Measurements from ENCODE around the gene ID3.

The ID3 gene

DNA sequence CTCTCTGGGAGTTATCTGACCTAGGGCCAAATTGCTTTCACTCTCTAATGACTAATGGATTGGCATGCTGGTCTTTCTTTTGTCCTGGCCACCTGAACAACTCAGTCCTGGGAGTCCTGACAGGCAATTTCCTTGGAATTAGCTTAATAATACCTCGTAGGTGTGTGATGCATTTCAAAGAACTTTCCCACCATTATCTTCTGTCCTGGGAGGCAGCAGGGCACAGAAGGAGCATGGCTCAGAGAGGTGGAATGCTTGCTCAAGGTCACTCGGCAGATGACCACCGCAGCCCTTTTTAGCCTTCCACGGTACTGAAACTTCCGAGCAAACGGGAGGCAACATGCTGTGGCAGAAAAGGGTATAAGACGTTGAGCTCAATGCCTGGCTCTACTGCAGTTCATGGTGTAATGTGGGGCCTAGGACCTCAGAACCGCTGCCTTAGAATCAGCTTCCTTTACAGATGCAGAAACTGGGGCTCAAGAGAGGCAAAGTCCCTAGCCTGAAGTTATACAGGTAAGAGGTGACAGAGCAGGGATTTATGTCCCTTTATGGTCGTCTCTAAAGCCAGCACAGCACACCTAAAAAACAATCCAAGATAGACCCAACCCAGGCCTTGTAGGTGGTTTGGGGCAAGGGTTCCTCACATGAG, 3.2 kb downstream of the ID3 start:
- TF ChIP-seq, protein P1, sequence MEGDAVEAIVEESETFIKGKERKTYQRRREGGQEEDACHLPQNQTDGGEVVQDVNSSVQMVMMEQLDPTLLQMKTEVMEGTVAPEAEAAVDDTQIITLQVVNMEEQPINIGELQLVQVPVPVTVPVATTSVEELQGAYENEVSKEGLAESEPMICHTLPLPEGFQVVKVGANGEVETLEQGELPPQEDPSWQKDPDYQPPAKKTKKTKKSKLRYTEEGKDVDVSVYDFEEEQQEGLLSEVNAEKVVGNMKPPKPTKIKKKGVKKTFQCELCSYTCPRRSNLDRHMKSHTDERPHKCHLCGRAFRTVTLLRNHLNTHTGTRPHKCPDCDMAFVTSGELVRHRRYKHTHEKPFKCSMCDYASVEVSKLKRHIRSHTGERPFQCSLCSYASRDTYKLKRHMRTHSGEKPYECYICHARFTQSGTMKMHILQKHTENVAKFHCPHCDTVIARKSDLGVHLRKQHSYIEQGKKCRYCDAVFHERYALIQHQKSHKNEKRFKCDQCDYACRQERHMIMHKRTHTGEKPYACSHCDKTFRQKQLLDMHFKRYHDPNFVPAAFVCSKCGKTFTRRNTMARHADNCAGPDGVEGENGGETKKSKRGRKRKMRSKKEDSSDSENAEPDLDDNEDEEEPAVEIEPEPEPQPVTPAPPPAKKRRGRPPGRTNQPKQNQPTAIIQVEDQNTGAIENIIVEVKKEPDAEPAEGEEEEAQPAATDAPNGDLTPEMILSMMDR (IDR thresholded peaks at IDR 0.05): no peak

DNA sequence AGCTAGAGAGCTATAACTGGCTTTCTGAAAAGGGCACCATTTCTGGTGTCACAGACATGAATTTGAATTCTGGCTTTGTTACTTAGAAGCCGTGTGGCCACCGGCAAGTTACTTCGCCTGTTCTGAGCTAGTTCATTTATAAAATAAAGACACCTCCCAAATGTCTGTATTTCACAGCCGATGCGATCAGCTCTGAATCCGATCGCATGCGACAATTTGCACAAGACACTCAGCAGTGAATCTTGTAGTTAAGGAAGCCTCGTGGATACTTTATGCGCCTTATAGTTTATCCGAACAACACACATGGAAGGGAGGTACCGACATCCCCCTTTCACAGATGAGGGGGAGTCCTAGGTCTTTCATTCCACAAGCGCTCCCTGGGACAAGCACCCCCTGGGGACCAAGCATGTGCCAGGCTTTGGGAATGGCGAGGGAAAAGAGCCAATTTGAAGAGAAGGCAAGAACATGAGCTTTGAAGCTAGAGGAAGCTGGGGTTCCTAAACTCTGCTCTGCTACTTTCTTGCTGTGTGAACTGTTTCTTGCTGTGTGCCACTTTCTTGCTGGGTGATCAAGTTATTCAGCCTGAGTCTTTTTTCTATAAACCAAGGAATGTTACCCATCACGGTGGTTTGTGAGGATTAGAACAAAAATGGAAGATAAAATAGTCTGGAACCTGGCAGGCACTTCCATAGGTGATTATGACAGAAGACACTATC, 3.9 kb downstream of the ID3 start:
- TF ChIP-seq, protein P1 (IDR thresholded peaks at IDR 0.05): no peak

DNA sequence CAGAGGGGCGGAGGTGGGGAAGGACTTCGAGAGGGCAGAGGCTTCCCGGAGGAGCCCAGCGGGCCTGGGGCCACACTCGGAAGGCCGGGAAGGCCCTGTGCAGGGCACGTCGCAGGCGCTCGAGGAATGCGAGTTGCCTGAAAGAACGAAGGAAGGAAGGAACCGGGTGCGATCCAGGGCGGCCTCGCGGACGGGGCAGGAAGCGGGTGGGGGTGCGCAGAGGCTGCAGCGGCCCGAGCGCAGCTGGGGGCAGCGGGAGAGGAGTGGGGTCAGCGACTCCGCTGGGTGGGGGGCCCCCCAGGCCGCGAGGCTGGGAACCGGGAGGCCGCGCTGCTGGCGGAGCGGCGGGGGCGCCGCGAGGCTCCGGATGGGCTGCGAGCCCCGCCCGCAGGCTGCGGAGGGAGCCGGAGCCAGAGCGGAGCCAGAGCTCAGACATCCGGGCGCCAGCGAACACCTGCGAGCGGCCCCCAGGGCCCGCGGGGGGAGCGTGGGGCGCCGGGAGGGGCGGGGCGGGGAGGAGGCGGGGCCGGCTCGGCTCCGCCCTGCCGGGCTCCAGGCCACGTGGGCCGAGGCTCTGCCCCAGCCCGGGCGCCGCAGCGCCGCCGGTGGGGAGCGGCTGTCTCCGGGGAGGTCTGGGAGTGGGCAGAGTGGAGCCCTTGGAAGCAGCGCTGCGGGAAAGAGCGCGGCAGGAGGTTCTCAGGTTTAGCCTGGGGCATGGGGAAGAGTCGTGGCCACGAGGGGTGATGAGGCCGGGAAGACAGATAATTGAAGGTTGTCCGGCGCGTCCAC, 4.6 kb downstream of the ID3 start:
- TF ChIP-seq, protein P1 (IDR thresholded peaks at IDR 0.05): no peak

DNA sequence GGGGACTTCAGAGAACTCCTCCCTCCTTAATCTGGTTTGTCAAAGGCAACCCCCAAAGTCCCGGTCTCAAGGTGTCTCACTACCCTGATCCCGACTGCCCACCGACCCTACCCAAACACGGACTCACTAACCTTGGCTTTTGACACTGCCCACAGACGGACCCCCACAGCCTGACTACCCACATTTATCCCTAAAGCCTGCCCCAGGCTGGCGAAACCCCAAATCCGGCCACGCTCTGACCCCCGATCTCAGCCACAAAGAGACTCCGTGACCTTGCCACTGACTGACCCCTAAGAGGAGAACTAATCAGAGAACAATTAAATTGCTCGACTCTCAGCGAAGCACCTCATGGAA, 5.2 kb downstream of the ID3 start:
- TF ChIP-seq, protein P1 (IDR thresholded peaks at IDR 0.05): no peak

DNA sequence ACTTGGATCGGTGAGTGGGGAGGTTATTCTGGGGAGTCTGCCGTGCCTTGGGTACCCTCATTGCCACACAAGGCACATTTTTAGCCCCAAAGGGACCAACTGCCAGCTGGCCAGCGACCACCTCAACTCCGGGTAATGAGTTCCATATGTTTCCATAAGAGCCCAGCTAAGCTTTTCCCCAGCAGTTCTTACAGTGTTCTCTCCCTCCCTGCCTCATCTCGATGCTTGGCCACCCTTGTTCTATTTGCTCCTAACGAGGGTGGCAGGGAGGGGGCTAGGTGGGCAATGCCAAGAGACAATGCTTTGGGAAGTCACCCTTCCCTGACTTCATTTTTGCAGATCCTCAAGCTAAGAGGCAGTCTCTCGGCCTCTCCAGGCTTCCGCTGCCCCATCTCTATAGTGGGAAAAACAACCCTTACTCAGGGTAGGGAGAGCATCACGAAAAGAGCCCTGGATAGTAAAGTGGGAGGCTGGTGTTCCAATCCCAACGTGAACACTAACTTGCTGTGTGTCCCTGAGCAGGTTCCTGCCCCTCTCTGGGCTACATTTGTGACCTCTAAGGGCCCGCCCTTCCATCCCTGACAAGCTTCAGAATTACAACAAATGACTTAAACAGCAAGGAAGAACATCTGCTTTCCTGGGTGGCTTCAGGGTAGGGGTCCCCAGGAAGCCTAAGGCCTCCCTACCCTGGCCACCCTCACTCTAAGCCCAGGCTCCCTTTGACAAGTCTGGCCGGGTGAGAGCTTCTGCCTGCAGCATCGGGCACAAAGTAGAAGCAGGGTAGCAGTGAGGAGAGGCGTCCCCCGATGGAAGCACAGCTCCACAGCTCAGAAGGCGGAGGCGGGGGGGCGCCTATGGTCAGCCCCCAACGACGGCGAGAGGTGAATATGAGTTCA, 5.8 kb downstream of the ID3 start:
- TF ChIP-seq, protein P1 (IDR thresholded peaks at IDR 0.05): no peak

DNA sequence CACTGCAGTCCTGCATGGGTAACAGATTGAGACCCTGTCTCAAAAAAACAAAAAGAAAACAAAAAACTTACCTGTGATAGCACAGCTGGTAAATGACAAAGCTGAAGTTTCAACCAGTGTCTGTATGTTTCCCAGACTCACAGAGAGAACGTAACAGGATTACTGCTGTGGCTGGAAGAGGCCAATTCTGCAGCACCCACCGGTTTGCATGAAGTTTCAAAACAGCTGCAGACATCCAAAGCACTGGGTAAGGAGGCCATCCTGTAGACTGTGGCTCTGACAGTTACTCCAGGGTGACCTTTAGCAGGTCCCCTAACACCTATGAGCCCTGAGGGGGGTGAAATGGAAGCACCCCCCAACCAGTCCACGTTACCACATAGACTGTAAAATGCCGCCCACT, 7.5 kb downstream of the ID3 start:
- TF ChIP-seq, protein P1 (IDR thresholded peaks at IDR 0.05): no peak

DNA sequence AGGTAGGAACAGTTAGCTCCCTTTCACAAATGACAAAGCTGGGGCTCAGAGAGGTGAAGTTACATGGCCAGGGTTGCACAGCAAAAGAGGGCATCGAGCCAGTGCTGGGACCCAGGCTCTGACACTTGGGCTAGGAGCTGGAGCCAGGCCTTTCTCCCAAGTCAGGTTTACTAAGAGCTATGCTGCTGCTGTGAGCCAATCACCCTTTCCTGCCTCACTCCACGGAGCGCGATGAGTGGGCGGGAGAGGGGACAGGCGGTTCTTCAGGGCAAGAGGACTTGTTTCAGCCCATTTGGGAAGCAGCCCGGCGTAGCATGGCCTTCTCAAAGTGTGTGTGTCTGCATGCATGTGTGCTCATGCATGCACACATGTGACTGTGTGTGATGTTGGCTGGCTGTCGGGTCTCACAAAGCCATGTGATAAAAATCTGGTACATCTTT, 10.6 kb downstream of the ID3 start:
- TF ChIP-seq, protein P1 (IDR thresholded peaks at IDR 0.05): no peak

Data from LNCAP (cell line).